ENCODE results near the gene RAD51AP1. TPM values are rescaled to one million over a fixed set of nuclear protein-coding genes. Genes with fewer than 3 reads are reported as not detected.

Gene RAD51AP1
- total RNA-seq, 2 experiments from 2014 or later = 48.2 to 52.3 TPM

DNA sequence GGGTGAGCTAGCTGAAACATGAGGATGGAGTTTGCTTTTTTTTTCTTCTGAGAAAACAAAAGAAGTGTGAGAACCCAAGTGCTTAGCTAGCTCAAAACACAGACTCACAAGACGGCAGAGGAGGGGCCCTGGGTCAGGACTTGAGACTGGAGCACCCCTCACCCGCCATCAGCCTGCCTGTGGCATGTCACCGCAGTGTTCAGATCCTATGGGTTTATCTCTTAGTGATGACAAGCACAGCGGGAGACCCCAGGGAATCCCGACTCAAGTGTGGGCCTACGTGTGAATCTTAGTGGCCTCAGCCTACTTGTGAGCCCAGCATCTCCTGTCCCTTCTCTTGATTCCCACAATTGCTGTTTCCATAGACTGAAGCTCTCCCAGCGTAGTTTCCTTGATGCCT, 46.2 kb downstream of the RAD51AP1 start:
- Mint-ChIP-seq H3K27me3 (peaks cover under 1% of the 10 kb centered on the region), H3K4me3 (no peak overlapping the region), H3K9me3 (no peaks in the 10 kb centered on the region), H3K27ac (no peak overlapping the region), H3K36me3 (ENCODE audit: low read depth) (no peaks in the 10 kb centered on the region), H3K4me1 (no peaks in the 10 kb centered on the region)
- no peak for DNase-seq
- ChIA-PET POLR2A (no interaction called here), CTCF (no interaction called here)

- Mint-ChIP-seq H3K9me3 (no peaks in the 10 kb centered on the region), H3K4me1 (no peaks in the 10 kb centered on the region), H3K27ac (no peak overlapping the region), H3K27me3 (no peaks in the 10 kb centered on the region), H3K4me3 (no peak overlapping the region), H3K36me3 (ENCODE audit: low read depth) (no peaks in the 10 kb centered on the region)
- ChIA-PET POLR2A (no interaction called here), CTCF (no interaction called here)
- DNase-seq = no peak
These were observed 47.8 kb downstream of the RAD51AP1 start for GRCh38 chr12:4586500-4586899.

GRCh38 chr12:4587108-4587507, 48.4 kb downstream of the RAD51AP1 start:
- CTCF ChIA-PET = no interaction called here
- Mint-ChIP-seq H3K27ac (no peak overlapping the region), H3K36me3 (ENCODE audit: low read depth) (no peaks in the 10 kb centered on the region), H3K4me3 (no peak overlapping the region), H3K9me3 (no peaks in the 10 kb centered on the region), H3K27me3 (no peaks in the 10 kb centered on the region), H3K4me1 (no peaks in the 10 kb centered on the region)
- POLR2A ChIA-PET = no interaction called here
- no peak for DNase-seq

DNA sequence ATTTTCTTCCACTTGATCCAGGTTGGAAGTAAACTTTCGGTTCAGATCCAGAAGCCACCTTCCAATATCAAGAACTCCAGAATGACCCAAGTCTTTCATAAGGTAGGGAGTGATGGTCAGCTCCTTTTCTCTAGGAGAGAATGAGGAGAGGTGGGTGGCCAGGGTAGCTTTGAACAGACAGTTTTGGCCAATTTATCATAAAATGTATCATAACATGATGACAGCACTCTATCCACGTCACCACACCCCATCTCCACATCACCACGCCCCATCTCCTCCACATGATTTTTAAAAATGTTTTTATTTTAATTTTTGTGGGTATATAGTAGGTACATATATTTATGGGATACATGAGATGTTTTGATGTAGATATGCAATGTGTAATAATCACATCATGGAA, 50.2 kb downstream of the RAD51AP1 start:
- no peak for DNase-seq
- H3K9me3 Mint-ChIP-seq = no peaks in the 10 kb centered on the region
- no peaks in the 10 kb centered on the region for H3K27me3 Mint-ChIP-seq
- H3K4me3 Mint-ChIP-seq = no peak overlapping the region
- no peaks in the 10 kb centered on the region for H3K36me3 Mint-ChIP-seq (ENCODE audit: low read depth)
- ChIA-PET POLR2A (no interaction called here), CTCF (no interaction called here)
- H3K27ac Mint-ChIP-seq = no peak overlapping the region
- no peaks in the 10 kb centered on the region for H3K4me1 Mint-ChIP-seq

DNA sequence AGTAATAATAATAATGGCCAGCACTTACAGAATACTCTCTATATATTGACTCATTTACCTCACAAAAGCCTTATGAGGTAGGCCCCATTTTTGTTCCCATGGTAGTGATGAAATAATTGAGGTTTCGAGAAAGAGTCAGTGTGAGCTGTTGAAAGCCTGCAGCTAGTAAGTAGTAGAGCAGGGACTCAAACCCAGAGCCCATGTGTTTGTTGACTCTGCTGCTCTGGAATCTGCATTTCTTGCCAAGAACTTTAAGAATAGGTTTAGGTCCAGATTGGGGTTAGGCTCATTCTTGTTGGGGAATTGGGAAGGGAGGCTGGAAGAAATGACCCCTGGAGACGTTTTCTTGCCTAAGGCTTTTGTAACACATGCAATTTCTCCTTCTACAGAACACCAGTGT, 51.3 kb downstream of the RAD51AP1 start:
- H3K4me1 Mint-ChIP-seq = no peaks in the 10 kb centered on the region
- ChIA-PET CTCF (interaction anchor here (1.9 kb wide), 1 partner anchor 11 kb away, joined by 6 read pairs; no protein-coding TSS in a partner anchor), POLR2A (no interaction called here)
- H3K9me3 Mint-ChIP-seq = no peaks in the 10 kb centered on the region
- no peaks in the 10 kb centered on the region for H3K27me3 Mint-ChIP-seq
- DNase-seq = no peak
- H3K4me3 Mint-ChIP-seq = no peak overlapping the region
- no peak overlapping the region for H3K27ac Mint-ChIP-seq
- H3K36me3 Mint-ChIP-seq (ENCODE audit: low read depth) = no peaks in the 10 kb centered on the region

DNA sequence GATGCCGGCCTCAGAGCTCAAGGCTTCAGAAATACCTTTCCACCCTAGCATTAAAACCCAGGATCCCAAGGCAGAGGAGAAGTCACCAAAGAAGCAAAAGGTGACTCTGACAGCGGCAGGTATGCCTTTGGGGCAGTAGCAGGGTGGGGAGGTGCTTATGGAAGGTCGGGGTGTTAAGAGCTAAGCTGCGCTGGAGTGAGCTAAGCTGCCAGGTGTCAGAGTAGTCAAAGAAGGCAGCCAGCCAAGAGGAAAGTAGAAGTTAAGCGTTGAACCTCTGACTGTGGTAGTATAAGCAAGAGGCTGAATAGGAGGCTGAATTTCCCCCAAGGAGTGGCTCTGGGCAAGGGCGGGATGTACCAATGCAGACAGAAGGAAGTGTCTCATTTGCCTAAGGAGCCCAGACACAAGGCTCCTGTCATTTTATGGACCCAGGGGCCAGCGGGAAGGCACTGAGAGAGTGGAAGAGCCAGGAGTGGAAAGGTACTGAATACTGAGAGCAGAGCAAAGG, 52.5 kb downstream of the RAD51AP1 start:
- H3K36me3 Mint-ChIP-seq (ENCODE audit: low read depth) = no peaks in the 10 kb centered on the region
- CTCF ChIA-PET = interaction anchor here (1.9 kb wide), 1 partner anchor 10 kb away, joined by 6 read pairs; no protein-coding TSS in a partner anchor
- no peak for DNase-seq
- H3K27me3 Mint-ChIP-seq = no peaks in the 10 kb centered on the region
- POLR2A ChIA-PET = no interaction called here
- H3K27ac Mint-ChIP-seq = no peak overlapping the region
- no peak overlapping the region for H3K4me3 Mint-ChIP-seq
- H3K9me3 Mint-ChIP-seq = no peaks in the 10 kb centered on the region
- no peaks in the 10 kb centered on the region for H3K4me1 Mint-ChIP-seq

- CTCF ChIA-PET = interaction anchor here (1.0 kb wide), 1 partner anchor 9 kb away, joined by 3 read pairs; no protein-coding TSS in a partner anchor
- DNase-seq = no peak
- Mint-ChIP-seq H3K4me3 (no peak overlapping the region), H3K4me1 (no peaks in the 10 kb centered on the region), H3K9me3 (no peaks in the 10 kb centered on the region), H3K27me3 (no peaks in the 10 kb centered on the region), H3K36me3 (ENCODE audit: low read depth) (no peaks in the 10 kb centered on the region), H3K27ac (no peak overlapping the region)
- POLR2A ChIA-PET = no interaction called here
These were observed 57.2 kb downstream of the RAD51AP1 start for GRCh38 chr12:4595881-4596280.

DNA sequence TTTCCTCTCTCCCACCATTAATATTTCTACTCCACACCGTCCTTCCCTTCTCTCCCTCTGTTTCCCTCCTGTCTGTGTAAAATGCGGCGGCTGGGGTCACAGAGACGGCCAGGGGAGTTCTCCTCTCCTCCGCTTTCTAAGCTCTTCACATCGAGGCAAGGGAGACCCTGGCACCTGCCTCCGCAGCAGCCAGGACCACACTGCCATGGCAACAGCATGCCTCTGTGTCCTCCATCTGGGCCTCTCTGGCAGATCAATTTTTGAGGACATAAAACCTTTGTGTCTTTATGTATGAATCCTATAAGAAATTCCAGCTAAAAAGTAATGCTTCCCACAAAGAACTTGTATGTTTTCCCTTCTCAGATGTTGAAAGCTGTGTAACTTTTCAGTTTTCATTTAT, 64.7 kb downstream of the RAD51AP1 start:
- Mint-ChIP-seq H3K36me3 (ENCODE audit: low read depth) (peaks cover 3% of the 10 kb centered on the region), H3K27me3 (peaks cover 8% of the 10 kb centered on the region), H3K27ac (no peak overlapping the region), H3K4me3 (no peak overlapping the region), H3K4me1 (peaks cover 15% of the 10 kb centered on the region), H3K9me3 (no peaks in the 10 kb centered on the region)
- DNase-seq = no peak
- ChIA-PET CTCF (interaction anchor here (2.6 kb wide), 1 partner anchor 10 kb away, joined by 14 read pairs; no protein-coding TSS in a partner anchor), POLR2A (no interaction called here)

- no peak for DNase-seq
- H3K4me1 Mint-ChIP-seq = peaks cover 15% of the 10 kb centered on the region
- H3K9me3 Mint-ChIP-seq = no peaks in the 10 kb centered on the region
- H3K36me3 Mint-ChIP-seq (ENCODE audit: low read depth) = peaks cover 3% of the 10 kb centered on the region
- POLR2A ChIA-PET = no interaction called here
- H3K4me3 Mint-ChIP-seq = no peak overlapping the region
- CTCF ChIA-PET = interaction anchor here (0.6 to 2.6 kb wide), 9 partner anchors 8 to 156 kb away, joined by 3 to 14 read pairs (median 3); partner anchors contain the start of genes AKAP3 and NDUFA9
- H3K27me3 Mint-ChIP-seq = peaks cover 8% of the 10 kb centered on the region
- no peak overlapping the region for H3K27ac Mint-ChIP-seq
These were observed 65.3 kb downstream of the RAD51AP1 start for GRCh38 chr12:4603946-4604345.

GRCh38 chr12:4604684-4605193, 66.0 kb downstream of the RAD51AP1 start:
- peak overlapping the region; percentile 94 for H3K4me3 Mint-ChIP-seq
- peak; percentile 85 for DNase-seq
- peak overlapping the region; percentile 92 for H3K27ac Mint-ChIP-seq
- H3K9me3 Mint-ChIP-seq = no peaks in the 10 kb centered on the region
- CTCF ChIA-PET = interaction anchor here (0.6 to 2.6 kb wide), 12 partner anchors 9 to 157 kb away, joined by 3 to 14 read pairs (median 3); partner anchors contain the start of genes AKAP3 and NDUFA9
- peaks cover 6% of the 10 kb centered on the region for H3K36me3 Mint-ChIP-seq (ENCODE audit: low read depth)
- POLR2A ChIA-PET = no interaction called here
- peaks cover 15% of the 10 kb centered on the region for H3K4me1 Mint-ChIP-seq
- H3K27me3 Mint-ChIP-seq = peaks cover 8% of the 10 kb centered on the region

DNA sequence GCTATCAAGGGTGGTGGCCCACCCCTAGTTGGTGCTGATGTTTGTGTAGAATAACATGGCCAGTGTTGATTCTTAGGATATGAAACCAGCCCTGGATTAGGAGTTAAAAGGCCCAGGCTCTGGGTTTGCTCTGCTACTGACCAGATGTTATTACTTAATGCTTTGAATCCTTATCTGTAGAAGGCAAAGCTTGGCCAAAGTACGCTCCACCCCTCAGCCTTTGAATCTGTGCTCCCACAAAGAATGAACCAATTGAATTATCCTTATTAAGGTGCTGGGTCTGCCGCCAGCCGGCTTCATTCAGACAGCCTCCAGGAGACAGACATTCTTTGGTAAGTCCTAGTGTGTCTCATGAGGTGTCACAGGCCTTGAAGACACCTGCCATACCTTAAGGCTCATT, 68.4 kb downstream of the RAD51AP1 start:
- H3K27me3 Mint-ChIP-seq = peaks cover 8% of the 10 kb centered on the region
- no peak for DNase-seq
- H3K9me3 Mint-ChIP-seq = no peaks in the 10 kb centered on the region
- ChIA-PET CTCF (no interaction called here), POLR2A (no interaction called here)
- H3K36me3 Mint-ChIP-seq (ENCODE audit: low read depth) = peaks cover 15% of the 10 kb centered on the region
- H3K27ac Mint-ChIP-seq = no peak overlapping the region
- no peak overlapping the region for H3K4me3 Mint-ChIP-seq
- peaks cover 15% of the 10 kb centered on the region for H3K4me1 Mint-ChIP-seq

DNA sequence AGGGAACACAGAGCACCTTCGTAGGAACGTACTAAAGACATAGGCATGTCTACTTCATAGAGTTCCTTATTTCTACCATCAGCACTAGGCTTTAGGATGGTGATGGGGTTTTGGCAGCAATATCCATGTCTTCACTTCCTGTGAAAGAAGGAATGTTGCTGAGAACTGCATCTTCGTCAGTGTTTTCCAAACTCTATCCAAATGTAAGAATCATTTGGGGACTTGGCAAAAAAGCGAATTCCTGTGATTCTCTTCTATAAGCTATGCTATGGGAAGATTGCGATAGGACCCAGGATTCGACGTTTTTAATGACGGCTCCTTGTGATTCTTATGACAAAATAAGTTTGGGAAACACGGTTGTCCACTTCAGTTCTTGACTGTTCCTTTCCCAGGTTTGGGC, 70.4 kb downstream of the RAD51AP1 start:
- Mint-ChIP-seq H3K4me3 (no peak overlapping the region), H3K27me3 (peaks cover 4% of the 10 kb centered on the region), H3K27ac (no peak overlapping the region), H3K4me1 (peaks cover 15% of the 10 kb centered on the region), H3K9me3 (no peaks in the 10 kb centered on the region), H3K36me3 (ENCODE audit: low read depth) (peaks cover 28% of the 10 kb centered on the region)
- CTCF ChIA-PET = interaction anchor here (0.8 kb wide), 1 partner anchor 44 kb away, joined by 3 read pairs; no protein-coding TSS in a partner anchor
- POLR2A ChIA-PET = no interaction called here
- no peak for DNase-seq
